Heart right ventricle (tissue), 16 donors: ENCODE results near the gene PXDC1. TPM values are rescaled to one million over a fixed set of nuclear protein-coding genes. Genes with fewer than 3 reads are reported as not detected.
A peak's percentile ranks its signal among the peaks of the same experiment; 100 is the strongest.

Source experiments
- ATAC-seq, 8 donors: fragments of 200-7000 bp; cut with Tn5 transposase; one replicate each; pipeline ENCODE4 v1.9.1; 2020; ENCODE audit warnings: mild to moderate bottlenecking in 8 of 8, moderate library complexity in 8 of 8, moderate number of reproducible peaks in 1 of 8
- DNase-seq, 2 donors: peaks; one replicate each; pipeline ENCODE4 v3.0.0-alpha.2; 2020
- H3K27ac ChIP-seq, 10 donors: fragments of 200-600 bp; sonication (generic) in 2 of 10; one replicate each; pipeline versions ENCODE4 v1.5.0 to v1.8.0; 2020 to 2022; ENCODE audit warnings: mild to moderate bottlenecking in 3 of 10
- H3K27me3 ChIP-seq, 7 donors: fragments of 200-600 bp; one replicate each; pipeline ENCODE4 v1.8.0; 2021 to 2022; ENCODE audit warnings: mild to moderate bottlenecking in 2 of 7
- H3K36me3 ChIP-seq, 9 donors: fragments of 200-600 bp; sonication (generic) in 1 of 9; one replicate each; pipeline versions ENCODE4 v1.5.0 to v1.8.0; 2020 to 2022; ENCODE audit warnings: mild to moderate bottlenecking in 2 of 9
- H3K4me1 ChIP-seq, 9 donors: fragments of 200-600 bp; sonication (generic) in 1 of 9; one replicate each; pipeline versions ENCODE4 v1.5.0 to v1.8.0; 2020 to 2022; ENCODE audit warnings: mild to moderate bottlenecking in 4 of 9
- H3K4me3 ChIP-seq, 10 donors: fragments of 200-600 bp; sonication (generic) in 2 of 10; one replicate each; pipeline versions ENCODE4 v1.5.0 to v1.8.0; 2020 to 2022; ENCODE audit warnings: mild to moderate bottlenecking in 7 of 10, moderate library complexity in 2 of 10
- H3K9me3 ChIP-seq, 11 donors: fragments of 200-600 bp in 10 of 11; sonication (generic) in 2 of 11; one replicate each; pipeline versions ENCODE4 v1.5.0 to v1.8.0; 2013 to 2022; ENCODE audit warnings: mild to moderate bottlenecking in 2 of 11, control low read depth in 1 of 11, moderate library complexity in 1 of 11
- CTCF ChIP-seq, 9 donors: fragments of 200-600 bp; sonication (generic) in 2 of 9; IDR thresholded peaks; one replicate each; pipeline versions ENCODE4 v1.5.0 to v1.8.0; 2021 to 2022; ENCODE audit warnings: antibody characterized with exemption in 9 of 9, mild to moderate bottlenecking in 5 of 9, moderate library complexity in 1 of 9
- WGBS, 2 donors: extraction: QIAGEN DNeasy Blood & Tissue Kit; methylation state at CpG; one replicate each; pipeline ENCODE4 v1.1.7; 2013; ENCODE audit warnings: inconsistent platforms in 1 of 2; 5-methylcytosine and 5-hydroxymethylcytosine counted together
- intact Hi-C, 10 donors: fragments of 100-400 bp; cut with DNase I; formaldehyde crosslinking; loops; one replicate each; pipeline versions ENCODE4 v1.11.1 to v1.14.2; 2022
- long read RNA-seq, 3 donors: library from polyadenylated mRNA; unstranded; transcript quantifications; one replicate each; pipeline ENCODE4 v2.0.0, GENCODE V29; 2020 to 2021
- polyA plus RNA-seq, 2 donors: library from polyadenylated mRNA; stranded (reverse); fragments of 200-250 nt; gene quantifications; one replicate each; pipeline ENCODE4 v1.2.3, GENCODE V29; 2013
- total RNA-seq, 10 donors: library from RNA; stranded (reverse); fragmentation: NEBNext Ultra II Directional in 3 of 10; extraction: Animal tissue kit (Norgen Biotek cat#: 25700) in 3 of 10; gene quantifications; one replicate each; pipeline versions ENCODE4 v1.2.1 to v1.2.4, GENCODE V29; 2021 to 2023
- donor health status: Arrhythmogenic right ventricular cardiomyopathy.
- donor health status: ischemic (EF 13 %, LVEDD 7.1; RV severe dilation, severe dysfunction).
- donor health status: healthy with polysubstance abuse.
- donor health status: DM: no; HTN: yes; CAD: no.
- donor health status: DM: no; HTN: no; CAD: no.
- donor health status: ischemic (EF 25% LVEDD 6.9; RV normal size, moderate dysfunction).
- donor health status: ischemic (EF 25% LVEDD 5.7; RV mildly dilated, moderate dysfunction).
- donor health status: healthy.
- donor health status: DM: yes; HTN: yes; CAD: no.
- donor health status: Ischemic cardiomyopathy.
- donor health status: ischemic (EF 35%, LVEDD 5.7; RV mildly dilated, moderate dysfunction).
- donor health status: nonischemic (EF 11% LVEDD 7.7; RV severe dilation, severe dysfunction).
- donor health status: DM: yes; HTN: yes; CAD: no.
- donor health status: PGD.
- donor health status: ischemic (EF 29% LVEDD 5.4; RV normal size, mild dysfunction).
- donor health status: nonischemic (EF 23%, LVEDD 6.1; RV moderate dilation, normal function).

PXDC1 gene
- 10 to 100 TPM; 11.3 to 39.5 (median 21.7) TPM for total RNA-seq
- 10 to 100 TPM; 17.5 to 69.9 TPM for polyA plus RNA-seq
- long read RNA-seq, donor 1, transcript PXDC1-202 (5 exons, 2,190 nt): major isoform, 32 of 41 reads
- long read RNA-seq, donor 1, partial matches to known transcripts: 2 of 41 reads
- long read RNA-seq, donor 1, other reads (novel, unspliced or antisense): 7 of 41 reads
- long read RNA-seq, donor 2, transcript PXDC1-202 (5 exons, 2,190 nt): major isoform, 33 of 42 reads
- long read RNA-seq, donor 2, partial matches to known transcripts: 6 of 42 reads
- long read RNA-seq, donor 2, other reads (novel, unspliced or antisense): 3 of 42 reads
- long read RNA-seq, donor 3, transcript PXDC1-202 (5 exons, 2,190 nt): major isoform, 17 of 24 reads
- long read RNA-seq, donor 3, partial matches to known transcripts: 5 of 24 reads
- long read RNA-seq, donor 3, other reads (novel, unspliced or antisense): 2 of 24 reads

- ATAC-seq (peak in 4 of 8 donors; percentile 0 to 27 (median 1)), DNase-seq (peak in 1 of 2 donors; percentile 41)
- Histone ChIP-seq H3K27me3 (peaks cover 0 to 46% (median 0%) of the 10 kb centered on the region in 7 donors), H3K4me1 (peaks cover 6 to 67% (median 42%) of the 10 kb centered on the region in 9 donors), H3K9me3 (no peaks in the 10 kb centered on the region), H3K36me3 (peaks cover 0 to 7% (median 0%) of the 10 kb centered on the region in 9 donors), H3K27ac (peak within 1 kb of the TSS; percentile 96 to 99 (median 98)), H3K4me3 (peak within 1 kb of the TSS; percentile 66 to 97 (median 86))
- no peak for TF ChIP-seq CTCF (IDR thresholded peaks at IDR 0.05)
- intact Hi-C loops: loop anchor here in 6 of 10 donors (2.0 to 10.0 kb wide), 5 partner anchors 46 to 96 kb away; partner anchors contain the start of gene FAM50B (in 1 of the 6)
- WGBS, 2 donors: 0% methylated on average over 62 to 88 of the region's 88 CpGs
Observed at GRCh38 chr6:3751077-3751729, at the start of gene PXDC1. Gene PXDC1, minus strand, starts transcription at chr6:3751713. Its CDS starts 182 bp downstream, at chr6:3751531.

GRCh38 chr6:3800850-3801591 lies 49.5 kb upstream of the PXDC1 start:
- intact Hi-C loops: no loop called here
- Histone ChIP-seq H3K9me3 (no peaks in the 10 kb centered on the region), H3K4me1 (peaks cover 10 to 73% (median 44%) of the 10 kb centered on the region in 9 donors), H3K27me3 (no peaks in the 10 kb centered on the region), H3K27ac (peak overlapping the region in 5 of 10 donors; percentile 9 to 69 (median 41)), H3K4me3 (no peak overlapping the region), H3K36me3 (no peaks in the 10 kb centered on the region)
- WGBS, 2 donors: 58 to 63% methylated on average over 11 of the region's 11 CpGs
- TF ChIP-seq CTCF (IDR thresholded peaks at IDR 0.05): no peak
- ATAC-seq (peak in 6 of 8 donors; percentile 25 to 84 (median 65)), DNase-seq (no peak)

GRCh38 chr6:3799719-3800118 lies 48.2 kb upstream of the PXDC1 start:
- intact Hi-C loops: loop anchor here in 4 of 10 donors (2.0 to 5.0 kb wide), 3 partner anchors 37 to 49 kb away; partner anchors contain the start of gene PXDC1 (in 3 of the 4)
- no peaks in the 10 kb centered on the region for H3K36me3 ChIP-seq
- ATAC-seq (no peak), DNase-seq (no peak)
- 80 to 95% methylated on average over 6 of the region's 6 CpGs for WGBS, 2 donors
- H3K9me3 ChIP-seq: no peaks in the 10 kb centered on the region
- peaks cover 10 to 77% (median 42%) of the 10 kb centered on the region in 9 donors for H3K4me1 ChIP-seq
- H3K27me3 ChIP-seq: no peaks in the 10 kb centered on the region
- no peak for TF ChIP-seq CTCF (IDR thresholded peaks at IDR 0.05)
- no peak overlapping the region for H3K4me3 ChIP-seq
- no peak overlapping the region for H3K27ac ChIP-seq
